NOMO-1 treated with DMSO at 0.1 percent for 48 hours (cell line): ENCODE data around the gene MINDY4.

Experiments used
- DNase-seq: peaks from one replicate; lab custom pipeline; 2025; ENCODE audit not compliant: unreplicated experiment; lab: John Stamatoyannopoulos, UW

MINDY4 gene

DNA sequence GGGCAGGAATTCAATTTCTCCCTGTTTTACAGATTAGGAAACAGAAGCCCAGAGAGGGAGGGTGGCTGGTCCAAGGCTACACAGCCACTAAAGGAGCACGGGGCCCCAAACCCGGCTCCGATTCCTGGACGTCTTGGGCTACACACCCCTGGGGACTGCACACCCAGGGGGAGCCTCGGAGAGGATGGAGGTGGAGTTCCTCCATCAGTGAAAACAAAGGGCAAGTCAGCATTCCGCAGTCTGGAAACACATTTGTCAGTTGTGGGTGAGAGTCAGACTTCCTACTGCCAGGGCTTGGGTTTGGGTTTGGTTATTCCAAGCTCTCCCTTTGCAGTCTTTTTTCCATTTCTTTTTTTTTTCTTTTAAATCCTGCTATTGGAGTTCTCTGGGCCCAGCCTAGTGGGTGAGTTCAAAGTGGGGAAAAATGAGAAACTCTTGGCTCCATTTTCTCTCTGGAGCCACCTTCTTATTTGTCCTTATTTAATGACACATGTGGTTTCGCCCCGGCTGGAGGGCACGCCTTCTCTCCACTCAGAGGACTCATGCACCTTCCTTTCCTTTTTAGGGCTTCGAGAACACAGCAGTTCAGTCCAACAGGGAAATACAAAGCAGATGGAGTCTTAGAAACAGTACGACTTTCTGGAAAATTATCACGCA, 80.6 kb downstream of the MINDY4 start:
- no peak for DNase-seq

DNA sequence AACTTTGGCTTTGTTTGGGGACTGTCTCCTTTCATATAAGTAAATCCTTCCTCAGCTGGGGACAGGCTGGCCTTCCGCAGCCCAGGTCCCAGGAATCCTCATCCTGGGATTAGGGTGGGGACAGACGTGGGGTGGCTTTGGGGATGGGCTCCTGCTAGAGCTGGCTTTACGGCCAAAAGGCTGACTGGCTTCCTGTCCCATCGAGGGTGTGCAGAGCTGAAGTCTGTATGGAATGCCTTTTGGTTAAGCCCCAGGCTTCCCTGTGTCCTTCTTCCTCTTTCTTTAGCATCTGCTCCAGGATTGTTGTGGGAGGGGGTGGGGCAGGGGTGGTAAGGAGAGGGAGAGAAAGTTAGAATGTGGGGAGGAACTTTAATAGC, 81.1 kb downstream of the MINDY4 start:
- DNase-seq: no peak

DNA sequence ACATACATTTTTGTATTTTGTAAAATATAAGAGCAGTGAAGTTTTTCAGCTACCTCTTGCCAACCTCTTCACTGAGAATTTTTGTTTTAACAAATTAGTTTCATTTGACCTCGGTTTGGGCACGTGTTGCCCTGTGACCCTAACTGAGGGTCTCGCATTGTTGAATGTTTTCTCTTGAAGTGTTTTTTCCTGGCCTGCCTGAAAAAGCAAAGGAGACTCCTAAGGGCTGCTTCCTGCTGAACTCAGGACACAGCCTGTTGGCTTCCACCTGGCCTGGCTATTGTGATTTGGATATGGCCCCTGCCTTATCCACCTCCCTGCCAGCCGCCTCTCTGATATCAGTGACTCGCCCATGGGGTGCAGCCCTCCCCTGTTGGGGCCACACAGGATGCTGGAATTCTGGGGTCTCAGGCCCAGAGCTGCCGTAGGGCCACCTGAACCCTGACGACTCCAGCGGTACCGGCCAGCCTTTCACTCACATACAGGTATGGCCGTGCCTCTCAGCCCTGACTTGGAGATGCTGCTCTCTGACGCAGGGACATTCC, 81.6 kb downstream of the MINDY4 start:
- no peak for DNase-seq

DNA sequence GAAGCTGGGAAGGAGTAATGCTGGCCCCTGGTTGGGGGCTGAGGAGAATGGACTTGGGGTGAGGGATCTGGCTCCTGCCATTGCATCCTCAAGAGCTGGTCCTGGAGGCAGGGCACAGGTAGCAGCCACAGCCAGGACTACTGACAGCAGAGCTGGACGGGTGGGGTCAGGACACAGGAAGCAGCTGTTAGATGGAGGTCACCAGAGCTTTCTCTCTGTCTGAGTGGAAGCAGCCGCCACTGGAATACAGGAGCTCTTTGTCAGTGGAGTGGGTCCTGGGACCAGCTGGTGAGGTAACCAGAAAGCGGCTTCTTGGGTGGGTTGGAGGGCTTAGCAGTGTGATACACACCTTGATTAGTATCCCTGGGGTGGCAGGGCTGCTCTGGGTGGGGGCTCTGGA, 82.4 kb downstream of the MINDY4 start:
- no peak for DNase-seq

DNA sequence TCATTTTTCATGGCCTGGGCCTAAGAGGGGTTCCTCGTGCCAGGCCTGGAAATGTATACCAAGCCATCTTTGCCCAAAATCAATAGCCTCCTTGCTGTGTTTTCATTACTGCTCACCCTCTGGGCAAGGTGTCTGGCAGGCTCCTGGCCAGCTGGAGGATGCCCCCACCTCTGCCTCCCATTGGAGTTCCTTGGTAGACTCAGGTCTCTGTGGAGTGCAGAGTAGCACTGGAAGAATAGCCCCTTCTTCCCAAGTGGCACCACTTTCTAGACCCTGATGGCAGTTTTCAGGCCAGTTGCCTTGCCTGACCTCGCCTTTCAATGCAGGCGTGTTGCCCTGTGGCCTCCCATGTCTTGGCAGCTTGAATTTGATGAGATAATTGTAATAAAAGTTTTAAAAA, 84.7 kb downstream of the MINDY4 start:
- no peak for DNase-seq

DNA sequence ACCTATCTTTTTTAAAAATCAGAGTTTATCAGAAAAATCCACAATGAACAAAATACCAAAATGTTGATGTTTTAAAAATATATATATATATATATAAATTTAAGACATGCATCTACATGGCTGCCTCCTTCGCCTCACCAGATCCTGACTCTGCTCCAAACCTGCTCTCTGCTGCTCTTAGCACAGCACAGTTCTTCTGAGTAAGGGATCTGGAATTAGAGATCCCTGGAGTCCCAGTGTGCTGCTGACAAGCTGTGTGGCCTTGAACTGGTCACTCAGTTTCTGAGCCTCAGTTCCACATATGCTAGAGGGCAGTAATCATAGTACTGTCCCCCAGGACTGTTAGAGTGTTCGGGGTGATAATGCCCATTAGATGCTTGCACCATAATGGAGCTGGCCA, 87.4 kb downstream of the MINDY4 start:
- DNase-seq: no peak

DNA sequence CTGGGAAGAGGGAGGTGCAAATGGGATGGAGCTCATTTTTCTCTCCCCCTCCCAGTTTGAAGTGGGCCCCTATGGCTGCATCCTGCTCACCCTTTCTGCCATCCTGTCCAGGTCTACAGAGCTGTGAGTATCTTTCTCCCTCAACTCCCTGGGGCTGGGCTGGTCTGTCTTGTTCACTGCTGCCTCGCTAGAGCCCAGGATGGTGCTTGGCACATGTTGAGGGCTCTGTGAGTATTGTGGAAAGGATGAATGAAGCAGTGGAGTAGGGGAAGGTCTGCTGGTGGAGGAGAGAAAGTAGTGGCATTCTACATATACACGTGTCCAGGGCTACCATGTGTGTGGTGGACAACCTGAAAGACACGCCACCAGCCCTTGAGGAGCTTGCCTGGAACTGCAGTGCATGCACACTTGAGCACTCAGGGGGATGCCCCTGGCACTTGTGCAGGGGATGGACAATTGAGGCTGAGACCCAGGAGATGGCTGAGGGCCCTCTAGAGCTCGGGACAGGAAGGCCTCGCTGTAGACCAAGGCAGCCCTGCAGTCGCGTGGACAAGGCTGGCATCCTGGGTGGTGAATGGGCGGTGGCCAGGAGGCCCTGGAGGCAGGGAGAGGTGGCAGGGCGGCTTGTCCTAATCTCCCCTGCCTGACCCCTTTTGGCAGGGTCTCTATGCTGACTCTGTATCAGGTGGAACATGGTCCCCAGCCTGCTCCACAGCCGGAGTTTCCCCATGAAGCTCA, 88.2 kb downstream of the MINDY4 start:
- no peak for DNase-seq

DNA sequence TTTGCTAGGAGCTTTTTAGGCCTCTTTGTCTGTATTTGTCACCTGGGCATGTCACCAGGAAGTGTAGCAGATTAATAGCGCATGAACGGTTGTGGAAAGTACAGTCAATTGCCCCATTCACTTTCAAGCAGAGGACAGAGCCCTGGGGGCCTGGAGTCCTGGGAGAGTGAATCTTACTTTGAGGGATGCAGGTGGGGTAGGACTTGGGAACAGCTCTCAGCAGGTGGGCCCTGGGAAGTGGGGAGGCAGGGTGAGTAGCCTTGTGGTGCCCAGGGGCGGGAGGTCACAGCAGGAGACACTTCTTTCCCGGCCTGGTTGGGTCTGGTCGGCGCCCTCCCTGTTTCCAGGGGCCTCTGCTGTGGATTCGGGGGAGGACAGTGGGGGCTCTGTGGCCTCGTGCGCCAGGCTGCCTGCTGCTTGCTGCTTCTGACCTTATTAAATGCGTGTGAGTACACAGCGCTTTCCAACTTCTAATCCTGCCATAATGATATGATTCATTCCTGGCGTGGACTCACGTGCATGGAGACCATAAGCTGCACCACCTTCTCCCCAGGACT, 88.8 kb downstream of the MINDY4 start:
- no peak for DNase-seq

DNA sequence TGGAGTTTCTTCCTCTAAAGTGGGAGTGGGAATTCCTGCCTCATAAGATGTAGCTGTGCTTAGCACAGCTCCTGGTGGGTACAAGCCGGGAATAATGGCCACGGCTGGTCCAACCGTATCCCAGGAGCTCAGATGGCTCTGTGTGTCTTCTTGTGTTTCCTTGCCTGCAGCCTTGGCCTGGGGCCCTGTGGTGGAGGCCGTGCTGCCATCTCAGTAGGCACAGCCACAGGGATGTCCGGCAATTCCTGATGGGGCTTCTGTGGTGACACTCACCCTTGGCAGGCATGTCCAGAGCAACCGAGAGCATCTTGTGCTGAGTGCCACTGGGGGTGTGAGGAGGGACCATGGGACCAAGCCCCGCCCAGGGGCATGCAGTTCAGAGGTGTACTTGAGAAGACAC, 90.4 kb downstream of the MINDY4 start:
- DNase-seq: no peak

DNA sequence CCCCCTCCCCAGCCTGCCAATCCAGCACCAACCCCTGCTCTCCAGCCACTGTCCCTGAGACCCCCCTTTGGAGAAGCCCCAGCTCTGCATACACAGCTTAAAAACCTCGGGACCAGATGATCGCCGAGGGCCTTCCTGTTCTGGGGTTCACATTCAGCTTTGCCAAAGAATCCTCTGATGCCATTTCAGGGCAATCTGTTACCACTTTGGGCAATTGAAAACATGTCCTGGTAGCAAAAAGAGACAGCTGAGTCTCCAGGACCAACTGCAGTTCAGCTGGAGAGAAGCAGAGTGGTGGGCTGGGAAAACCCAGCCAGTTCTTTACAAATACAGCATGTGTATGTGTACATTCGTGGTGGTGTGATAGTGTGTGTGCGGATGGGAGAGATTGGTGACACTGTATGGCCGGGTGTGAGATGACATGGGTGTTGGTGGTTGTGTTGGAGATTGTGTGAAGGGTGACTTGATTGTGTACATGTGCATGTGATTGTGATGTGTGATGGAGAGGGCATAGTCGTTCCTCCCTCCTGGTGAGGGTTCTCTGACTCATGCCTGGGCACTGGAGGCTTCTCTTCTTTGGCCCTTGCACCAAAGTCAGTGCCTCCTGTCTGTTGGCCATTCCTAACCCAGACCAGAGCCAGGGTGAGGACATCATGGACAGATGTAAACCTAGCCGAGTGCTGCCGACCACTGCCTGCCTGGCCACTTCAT, 91.9 kb downstream of the MINDY4 start:
- DNase-seq: no peak

DNA sequence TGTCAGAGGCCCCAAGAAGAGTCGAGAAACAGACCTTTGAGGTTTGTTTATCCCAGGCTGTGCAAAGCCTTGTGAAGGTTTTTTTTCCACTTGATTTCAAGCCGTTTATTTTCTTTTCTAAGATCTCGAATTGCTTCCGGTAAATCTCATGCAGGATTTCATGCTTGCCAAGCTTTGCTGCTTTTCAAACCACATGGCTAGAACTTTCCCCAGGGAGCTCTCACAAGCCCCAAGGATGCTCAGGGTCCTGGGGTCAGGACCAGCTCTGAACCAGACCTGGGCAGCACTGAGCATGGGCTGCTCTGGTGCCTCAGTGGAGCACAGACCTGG, 92.5 kb downstream of the MINDY4 start:
- DNase-seq: no peak

DNA sequence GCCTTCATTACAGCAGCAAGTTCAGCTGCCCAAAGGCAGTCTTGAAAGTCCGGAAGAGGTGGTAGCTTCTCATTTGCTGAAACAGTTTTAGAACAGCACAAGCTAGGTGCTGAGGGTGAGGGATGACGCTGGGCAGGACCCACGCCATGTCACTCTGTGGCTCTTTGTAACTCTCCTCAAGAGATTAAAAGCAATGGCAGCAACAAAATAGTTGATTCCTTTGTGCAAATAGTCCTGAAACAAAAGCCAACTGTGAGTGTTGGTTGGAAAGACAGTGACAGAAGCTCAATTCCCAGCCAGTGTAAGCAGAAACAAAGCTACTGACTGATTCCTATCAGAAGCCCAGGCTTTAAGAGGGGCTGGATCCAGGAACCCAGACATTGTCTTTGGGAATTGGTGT, 92.9 kb downstream of the MINDY4 start:
- no peak for DNase-seq

DNA sequence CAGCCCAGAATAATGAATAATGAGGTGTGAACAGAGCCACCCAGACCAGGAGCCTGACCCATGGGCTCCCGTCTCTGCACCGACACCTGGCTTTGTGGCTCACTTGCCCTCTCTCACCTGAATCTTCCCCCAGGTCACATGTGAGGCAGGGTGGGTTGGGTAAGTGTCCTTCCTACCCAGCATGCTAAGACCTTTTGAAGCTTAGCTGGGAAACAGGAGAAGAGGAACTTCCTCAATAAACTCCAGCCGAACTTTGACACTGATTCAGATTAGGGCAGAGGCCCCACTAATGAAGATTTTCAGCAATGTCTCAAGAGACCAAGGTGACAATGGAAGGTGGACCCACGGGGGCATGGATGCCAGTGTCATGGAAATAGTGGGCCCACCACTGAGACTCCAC, 93.9 kb downstream of the MINDY4 start:
- DNase-seq: no peak

DNA sequence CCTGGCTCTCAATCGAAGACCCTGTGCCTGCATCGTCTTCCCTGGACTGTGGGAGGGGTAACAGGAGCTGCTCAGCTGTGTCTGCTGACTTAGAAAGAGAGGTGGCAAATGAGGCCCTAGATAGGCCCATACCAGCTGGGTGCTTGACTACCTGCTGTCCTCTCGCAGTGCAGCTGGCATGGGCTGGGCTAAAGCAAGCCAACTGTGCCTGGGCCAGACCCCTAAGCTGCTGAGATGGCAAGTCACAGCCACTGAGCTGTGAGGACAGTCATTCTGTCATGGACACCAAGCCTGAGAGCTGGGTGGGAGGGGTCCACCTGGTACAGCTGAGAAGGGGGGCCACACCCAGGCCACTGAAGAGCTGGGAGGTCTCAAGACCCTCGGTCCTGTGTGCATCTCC, 94.6 kb downstream of the MINDY4 start:
- no peak for DNase-seq

DNA sequence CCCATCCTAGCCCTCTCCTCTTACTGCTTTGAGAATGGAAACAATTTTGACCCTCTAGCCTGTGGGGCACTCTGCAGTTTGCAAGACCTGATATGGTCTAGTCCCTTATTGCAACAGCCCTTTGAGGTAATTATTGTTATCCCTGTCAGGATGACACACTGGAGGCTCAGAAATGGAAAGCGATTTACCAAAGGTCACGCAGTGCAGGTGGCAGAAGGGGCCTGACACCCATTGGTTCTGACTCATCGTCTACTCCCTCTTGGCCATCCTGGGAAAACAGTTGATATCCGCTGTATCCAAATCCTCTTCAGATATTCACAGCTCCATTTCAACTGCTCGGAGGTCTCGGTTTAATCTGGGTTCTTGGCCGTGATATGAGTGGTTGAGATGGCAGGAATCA, 95.7 kb downstream of the MINDY4 start:
- no peak for DNase-seq

DNA sequence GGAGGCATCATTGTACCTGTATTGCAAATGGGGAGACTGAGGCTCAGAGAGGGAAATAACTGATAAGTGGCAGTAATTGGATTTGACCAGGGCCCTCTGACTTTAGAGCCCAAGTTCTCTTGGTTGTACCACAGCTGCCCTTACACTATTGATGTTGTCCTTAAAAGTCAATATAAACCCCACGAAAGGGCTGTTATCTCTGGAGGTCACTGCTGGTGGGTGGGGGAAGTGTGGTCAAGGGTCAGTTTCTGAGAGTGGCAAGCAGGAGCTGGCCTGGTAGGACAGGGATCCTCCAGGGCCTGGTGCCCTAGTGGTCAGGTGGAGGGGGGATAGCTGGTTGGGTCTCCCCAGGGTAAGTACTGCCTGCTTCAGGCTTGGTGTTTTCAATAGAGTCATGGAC, 96.3 kb downstream of the MINDY4 start:
- no peak for DNase-seq

DNA sequence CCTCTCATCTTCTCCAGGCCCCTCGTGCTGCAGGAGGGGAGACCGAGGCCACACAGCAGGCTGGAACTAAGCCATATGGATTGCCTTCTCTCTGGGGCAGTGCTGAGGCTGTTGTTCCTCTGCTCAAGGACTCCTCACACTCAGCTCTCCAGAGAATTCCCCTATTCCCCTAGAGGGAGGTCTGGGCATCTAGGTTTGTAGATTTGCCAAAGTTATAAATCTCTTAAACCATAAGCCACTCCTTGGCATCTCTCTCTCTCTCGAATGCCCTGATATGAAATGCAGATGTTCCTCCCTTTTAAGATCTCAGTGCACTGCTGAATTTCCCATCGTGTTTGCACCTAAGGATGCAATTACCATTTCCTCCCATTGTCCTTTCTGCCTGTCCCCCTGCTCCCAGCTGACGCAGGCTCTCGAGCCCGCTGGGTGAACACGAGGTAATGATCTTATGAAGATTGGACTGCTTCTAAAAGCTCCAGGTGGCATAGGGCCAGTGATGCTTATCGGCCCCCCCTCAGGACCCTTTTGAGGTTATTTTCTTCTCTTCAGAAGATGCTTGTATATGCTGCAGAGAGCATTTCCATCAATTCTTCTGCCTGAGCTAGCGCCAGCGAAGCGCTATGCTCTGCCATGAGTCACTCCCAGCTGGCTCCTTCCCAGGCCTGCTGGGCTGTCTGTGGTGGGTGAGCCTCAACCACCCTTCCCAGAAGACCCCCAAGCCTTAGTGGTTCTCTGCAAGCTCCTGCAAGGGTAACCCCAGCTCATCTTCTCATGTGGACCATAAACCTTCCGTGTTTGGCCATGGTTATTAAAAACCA, 98.8 kb downstream of the MINDY4 start:
- DNase-seq: no peak

DNA sequence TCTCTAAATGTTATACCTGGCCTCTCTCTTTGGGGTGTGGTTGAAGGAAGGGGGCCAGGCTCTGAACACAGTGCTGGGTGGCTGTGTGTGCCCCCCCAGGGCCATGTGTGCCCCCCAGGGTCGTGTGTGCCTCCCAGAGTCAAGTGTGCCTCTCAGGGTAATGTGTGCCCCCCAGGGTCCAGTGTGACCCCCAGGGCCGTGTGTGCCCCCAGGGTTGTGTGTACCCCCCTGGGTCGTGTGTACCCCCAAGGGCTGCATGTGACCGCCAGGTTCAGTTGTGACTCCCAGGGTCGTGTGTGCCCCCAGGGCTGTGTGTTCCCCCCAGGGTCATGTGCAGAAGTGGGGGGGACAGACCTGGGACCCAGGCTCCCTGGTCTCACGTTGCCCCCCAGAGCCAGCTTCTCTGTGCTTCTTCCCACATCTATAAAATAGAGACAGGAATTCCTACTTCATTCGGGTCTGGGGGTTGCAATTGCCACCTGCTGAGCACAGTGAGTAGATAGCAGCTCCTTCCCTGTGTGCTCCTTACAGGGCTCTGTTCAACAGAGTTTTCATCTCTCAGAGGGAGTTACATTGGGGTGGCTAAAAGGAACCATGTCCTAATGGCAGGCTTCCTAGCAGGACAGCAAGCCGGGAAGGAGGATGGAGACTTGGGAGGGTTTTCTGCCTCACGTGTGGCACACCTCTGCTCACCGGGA, 99.8 kb downstream of the MINDY4 start:
- DNase-seq: no peak

DNA sequence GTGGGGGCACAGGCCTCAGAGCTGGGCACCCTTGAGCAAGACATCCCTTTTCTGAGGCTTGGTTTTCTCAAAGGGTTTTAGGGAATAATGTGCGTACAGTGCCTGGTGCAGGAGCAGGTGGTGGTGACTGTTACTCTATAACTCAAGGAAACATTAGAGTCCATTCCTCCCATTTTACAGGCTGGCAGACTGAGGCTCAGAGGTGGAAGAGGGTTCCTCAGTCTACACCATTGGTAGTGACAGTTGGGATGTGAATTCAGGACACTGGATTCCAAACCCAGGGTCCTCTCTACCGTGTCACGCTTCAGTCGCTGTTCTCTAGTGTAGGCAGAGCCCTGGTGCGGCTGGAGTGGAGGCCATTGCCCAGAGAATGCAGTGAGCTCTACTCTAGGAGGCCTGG, 100.4 kb downstream of the MINDY4 start:
- DNase-seq: no peak

DNA sequence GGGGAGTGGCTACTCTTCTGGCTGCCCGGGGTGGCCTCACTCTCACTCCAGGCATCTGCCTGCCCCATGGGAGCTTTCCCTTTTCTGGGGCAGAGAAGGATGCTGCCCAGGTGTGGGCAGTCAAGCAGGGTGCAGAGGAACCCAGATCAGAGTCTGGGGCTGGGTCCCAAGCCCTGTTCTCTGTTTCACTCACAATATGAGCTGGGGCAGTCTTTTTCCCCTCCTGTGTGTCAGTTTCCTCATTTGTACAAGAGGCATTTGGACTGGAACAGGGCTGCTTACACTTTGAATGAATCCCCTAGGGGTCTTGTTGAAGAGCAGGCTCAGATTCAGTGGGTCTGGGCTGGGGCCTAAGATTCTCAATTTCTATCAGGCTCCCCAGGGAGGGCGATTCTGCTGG, 102.0 kb downstream of the MINDY4 start:
- DNase-seq: no peak

DNA sequence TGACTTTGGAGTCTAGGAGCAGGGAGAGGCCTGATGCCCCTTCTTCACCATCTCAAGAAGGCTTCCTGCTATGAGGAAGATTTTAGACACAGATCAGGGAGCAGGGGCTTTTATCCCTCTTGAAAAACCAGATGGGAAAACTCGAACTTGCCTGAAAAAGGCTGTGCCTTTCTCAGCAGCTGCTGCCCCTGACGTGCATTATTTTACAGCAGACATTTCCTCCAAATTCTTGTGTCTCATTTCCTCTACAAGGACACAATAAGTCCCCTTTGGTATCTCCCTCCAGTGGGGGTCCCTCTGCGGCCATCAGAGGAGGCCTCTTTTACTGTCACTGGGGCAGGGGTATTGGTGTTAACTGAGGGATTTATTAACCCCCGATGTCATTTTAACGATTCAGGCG, 102.4 kb downstream of the MINDY4 start:
- DNase-seq: no peak
